Measurements from ENCODE around the gene TBX4.
"Not testable (repeated sequence)": the region's sequence is repeated elsewhere in the genome, so short reads cannot be mapped to it uniquely, and the experiment has no call there.

Gene TBX4

GRCh38 chr17:61502292-61502691 is 50.1 kb downstream of the TBX4 start:
- DNase-seq = no peak

- DNase-seq = no peak
Measured at GRCh38 chr17:61503961-61504360, 51.7 kb downstream of the TBX4 start.

GRCh38 chr17:61504697-61505096 is 52.5 kb downstream of the TBX4 start:
- DNase-seq = no peak

GRCh38 chr17:61505846-61506627 is 53.8 kb downstream of the TBX4 start:
- no peak for DNase-seq

- no peak for DNase-seq
Measured at GRCh38 chr17:61507383-61508066, 55.3 kb downstream of the TBX4 start.

GRCh38 chr17:61508912-61509311 is 56.7 kb downstream of the TBX4 start:
- DNase-seq = no peak

- DNase-seq = not testable (repeated sequence)
Measured at GRCh38 chr17:61509454-61509853, 57.2 kb downstream of the TBX4 start.

- DNase-seq = no peak
Measured at GRCh38 chr17:61510237-61510636, 58.0 kb downstream of the TBX4 start.

GRCh38 chr17:61510991-61511390 is 58.8 kb downstream of the TBX4 start:
- DNase-seq = no peak

GRCh38 chr17:61511480-61512182 is 59.4 kb downstream of the TBX4 start:
- no peak for DNase-seq

GRCh38 chr17:61514491-61514890 is 62.3 kb downstream of the TBX4 start:
- DNase-seq = no peak

- DNase-seq = no peak
Measured at GRCh38 chr17:61517265-61517664, 65.0 kb downstream of the TBX4 start.

GRCh38 chr17:61517843-61518606 is 65.8 kb downstream of the TBX4 start:
- no peak for DNase-seq

GRCh38 chr17:61519139-61519538 is 66.9 kb downstream of the TBX4 start:
- DNase-seq = no peak

GRCh38 chr17:61519754-61520440 is 67.7 kb downstream of the TBX4 start:
- no peak for DNase-seq

GRCh38 chr17:61520897-61521296 is 68.7 kb downstream of the TBX4 start:
- no peak for DNase-seq

- no peak for DNase-seq
Measured at GRCh38 chr17:61522088-61522487, 69.9 kb downstream of the TBX4 start.

- DNase-seq = no peak
Measured at GRCh38 chr17:61524319-61524718, 72.1 kb downstream of the TBX4 start.

GRCh38 chr17:61527441-61527840 is 75.2 kb downstream of the TBX4 start:
- DNase-seq = not testable (repeated sequence)

GRCh38 chr17:61528171-61528570 is 75.9 kb downstream of the TBX4 start:
- no peak for DNase-seq

- DNase-seq = no peak
Measured at GRCh38 chr17:61531223-61531622, 79.0 kb downstream of the TBX4 start.

- no peak for DNase-seq
Measured at GRCh38 chr17:61532826-61533225, 80.6 kb downstream of the TBX4 start.
